Femur (tissue), 1 donor: ENCODE measurements around the gene CD209.
"Not testable (repeated sequence)": the region's sequence is repeated elsewhere in the genome, so short reads cannot be mapped to it uniquely, and the experiment has no call there.

Experiments
- DNase-seq: peaks from one replicate; pipeline ENCODE4 v3.0.0-alpha.2; 2017

The CD209 gene, protein sequence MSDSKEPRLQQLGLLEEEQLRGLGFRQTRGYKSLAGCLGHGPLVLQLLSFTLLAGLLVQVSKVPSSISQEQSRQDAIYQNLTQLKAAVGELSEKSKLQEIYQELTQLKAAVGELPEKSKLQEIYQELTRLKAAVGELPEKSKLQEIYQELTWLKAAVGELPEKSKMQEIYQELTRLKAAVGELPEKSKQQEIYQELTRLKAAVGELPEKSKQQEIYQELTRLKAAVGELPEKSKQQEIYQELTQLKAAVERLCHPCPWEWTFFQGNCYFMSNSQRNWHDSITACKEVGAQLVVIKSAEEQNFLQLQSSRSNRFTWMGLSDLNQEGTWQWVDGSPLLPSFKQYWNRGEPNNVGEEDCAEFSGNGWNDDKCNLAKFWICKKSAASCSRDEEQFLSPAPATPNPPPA

DNA sequence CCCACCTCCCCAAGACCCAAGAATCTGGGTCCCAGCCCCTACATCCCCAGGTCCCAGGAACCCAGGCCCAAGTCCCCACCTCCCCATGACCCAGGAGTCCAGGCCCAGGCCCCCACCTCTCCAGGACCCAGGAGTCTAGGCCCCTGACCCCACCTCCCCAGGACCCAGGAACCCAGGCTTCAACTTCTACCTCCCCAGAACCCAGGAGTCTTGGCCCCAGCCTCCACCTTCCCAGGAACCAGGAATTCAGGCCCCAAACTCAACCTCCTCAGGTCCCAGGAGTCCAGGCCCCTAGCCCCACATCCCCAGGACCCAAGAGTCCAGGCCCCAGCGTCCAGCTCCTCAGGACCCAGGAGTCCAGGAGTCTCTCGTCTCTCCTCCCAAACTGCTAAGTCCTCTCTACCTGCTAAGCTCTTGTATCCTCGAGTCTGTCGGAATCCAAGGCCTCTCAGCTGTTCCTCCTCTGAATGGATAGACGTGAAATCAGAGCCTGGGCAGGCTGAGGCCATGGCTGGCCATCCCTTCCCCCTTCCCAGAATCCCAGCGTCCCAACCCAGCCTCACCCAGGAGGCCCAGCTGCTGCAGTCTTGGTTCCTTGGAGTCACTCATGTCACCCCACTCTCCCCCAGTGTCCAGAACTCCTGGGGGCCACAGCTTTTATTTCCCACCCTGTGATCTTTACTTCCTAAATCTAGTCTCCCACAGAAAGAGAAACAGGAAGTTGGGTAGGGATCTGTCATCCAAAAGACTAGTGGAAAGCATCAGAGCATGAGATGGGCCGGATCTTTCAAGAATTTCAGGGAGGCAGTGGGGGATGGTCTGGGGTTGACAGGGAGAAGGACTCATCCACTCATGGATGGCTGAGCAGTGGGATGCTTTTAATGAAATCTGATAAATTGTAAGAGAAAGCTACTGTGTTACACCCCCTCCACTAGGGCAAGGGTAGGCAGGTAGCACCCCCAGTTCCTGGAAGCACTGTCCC is at the start of gene CD209:
CD209 (minus strand) TSS at position 632 of the 982 bp plus-strand sequence; CDS start at position 609, 23 bp downstream.
- DNase-seq: no peak

DNA sequence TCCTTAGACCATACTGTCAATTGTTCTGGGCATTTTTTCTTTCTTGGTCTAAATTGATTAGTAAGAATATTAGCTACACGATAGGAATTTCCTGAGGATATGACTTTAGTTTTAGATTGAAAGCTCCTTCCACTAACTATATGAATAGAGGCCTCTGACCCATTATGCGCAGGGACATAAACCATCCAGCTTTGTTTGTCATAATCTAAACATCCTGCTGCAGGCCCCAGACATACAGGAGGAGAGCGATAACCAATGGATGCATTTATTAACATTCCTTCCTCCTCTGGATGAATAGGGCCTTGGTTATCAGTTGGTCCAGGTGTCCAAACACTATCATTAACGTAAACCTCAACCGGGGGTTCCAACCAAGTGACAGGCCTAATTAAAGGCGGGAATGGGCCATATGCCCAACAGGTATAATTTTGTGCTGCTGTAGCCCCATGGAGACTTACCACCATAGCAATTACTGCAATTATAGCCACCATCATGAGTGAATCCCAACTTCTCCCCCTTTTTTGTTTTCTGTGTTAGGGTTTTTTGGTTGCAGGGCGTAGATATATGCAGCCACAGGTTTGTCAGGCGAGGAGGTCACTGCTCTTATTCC is 48.3 kb upstream of the CD209 start:
- no peak for DNase-seq

DNA sequence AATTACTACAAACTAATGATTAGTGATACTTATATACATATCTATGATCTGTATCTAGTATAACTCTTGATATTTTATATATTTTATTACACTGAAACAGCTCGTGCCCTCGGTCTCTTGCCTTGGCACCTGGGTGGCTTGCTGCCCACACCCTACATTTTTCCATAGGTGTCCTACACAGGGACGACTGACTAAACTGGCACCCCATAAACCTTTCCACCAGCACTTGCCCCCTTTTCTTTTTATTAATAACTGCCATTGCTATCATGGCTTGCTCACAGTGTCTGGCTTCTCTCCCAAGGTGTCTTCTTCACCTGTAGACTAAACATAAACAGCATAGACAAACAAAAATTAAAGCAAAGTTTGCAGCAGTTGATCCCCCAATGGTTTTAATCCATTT is 46.2 kb upstream of the CD209 start:
- no peak for DNase-seq

DNA sequence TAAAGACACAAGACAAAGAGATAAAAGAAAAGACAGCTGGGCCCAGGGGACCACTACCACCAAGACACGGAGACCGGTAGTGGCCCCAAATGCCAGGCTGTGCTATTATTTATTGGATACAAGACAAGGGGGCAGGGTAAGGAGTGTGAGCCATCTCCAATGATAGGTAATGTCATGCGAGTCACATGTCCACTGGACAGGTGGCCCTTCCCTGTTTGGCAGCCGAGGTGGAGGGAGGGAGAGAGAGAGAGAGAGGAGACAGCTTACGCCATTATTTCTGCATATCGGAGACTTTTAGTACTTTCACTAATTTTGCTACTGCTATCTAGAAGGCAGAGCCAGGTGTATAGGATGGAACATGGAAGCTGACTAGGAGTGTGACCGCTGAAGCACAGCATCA is 45.4 kb upstream of the CD209 start:
- DNase-seq: not testable (repeated sequence)

DNA sequence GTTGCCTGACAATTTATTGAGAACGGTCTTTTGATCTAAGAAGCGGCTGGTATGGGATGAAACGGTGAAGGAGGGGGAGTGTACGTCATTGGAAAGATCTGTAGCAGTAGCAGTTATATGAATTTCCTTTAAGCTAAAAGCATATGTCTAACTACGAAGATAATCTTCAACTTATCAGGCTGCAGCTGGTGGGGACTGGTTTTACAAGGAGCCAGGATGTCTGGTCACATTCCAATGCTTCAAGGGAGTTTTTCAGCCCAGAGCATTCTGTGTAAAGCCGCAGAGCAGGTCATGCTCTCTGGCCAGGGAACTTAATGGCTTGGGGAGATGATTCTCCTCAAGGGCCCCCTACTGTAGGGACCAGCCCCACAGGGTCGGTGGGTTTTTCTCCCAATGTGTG is 44.9 kb upstream of the CD209 start:
- no peak for DNase-seq

DNA sequence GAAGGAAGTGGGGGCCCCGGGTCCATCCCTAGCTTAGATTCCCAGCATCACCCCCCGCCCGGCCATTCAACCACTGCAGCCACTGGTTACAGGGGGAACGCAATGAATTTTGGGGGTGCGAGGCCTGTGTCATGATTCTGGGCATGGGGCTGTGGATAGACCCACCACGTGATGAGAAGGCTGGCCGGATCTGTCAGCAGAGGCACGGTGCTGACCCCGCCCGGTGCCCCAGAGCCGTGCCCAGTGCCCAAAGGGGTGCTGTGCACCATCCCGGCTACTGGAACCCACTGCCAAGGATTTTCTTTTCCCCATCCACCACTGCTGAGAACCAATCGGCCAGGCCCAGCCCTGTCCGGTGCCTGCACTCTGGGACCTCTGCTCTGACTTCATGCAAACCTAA is 43.1 kb upstream of the CD209 start:
- no peak for DNase-seq

DNA sequence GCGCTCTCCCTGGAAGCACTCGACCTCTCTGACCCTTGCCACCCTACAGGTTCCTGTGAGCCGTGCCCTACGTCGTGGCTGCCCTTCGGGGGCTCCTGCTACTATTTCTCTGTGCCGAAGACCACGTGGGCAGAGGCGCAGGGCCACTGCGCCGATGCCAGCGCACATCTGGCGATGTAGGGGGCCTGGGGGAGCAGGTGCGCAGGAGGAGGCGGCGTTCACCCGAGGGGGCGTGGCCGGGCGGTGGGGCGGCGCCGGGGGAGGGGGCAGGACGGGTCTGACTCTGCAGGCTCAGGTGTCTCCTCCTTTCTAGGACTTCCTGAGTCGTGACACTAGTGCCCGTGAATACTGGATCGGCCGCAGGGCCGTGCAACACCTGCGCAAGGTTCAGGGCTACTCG is 42.1 kb upstream of the CD209 start:
- no peak for DNase-seq

DNA sequence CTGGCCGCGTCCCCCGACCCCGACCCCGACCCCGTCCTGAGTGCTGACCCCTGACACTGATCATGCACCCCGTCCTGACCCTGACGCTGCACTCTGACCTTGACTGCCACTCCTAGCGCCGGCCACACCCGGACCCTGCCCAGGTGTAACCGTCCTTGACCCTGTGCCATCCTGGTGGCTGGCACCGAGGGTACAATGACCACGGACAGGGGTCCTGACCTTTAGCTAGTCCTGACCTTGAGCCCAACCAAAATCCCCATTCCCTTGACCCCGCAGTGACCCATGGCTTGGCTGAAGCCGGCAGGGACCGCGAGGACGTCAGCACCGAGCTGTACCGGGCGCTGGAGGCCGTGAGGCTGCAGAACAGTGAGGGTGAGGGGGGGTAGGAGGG is 41.6 kb upstream of the CD209 start:
- no peak for DNase-seq

DNA sequence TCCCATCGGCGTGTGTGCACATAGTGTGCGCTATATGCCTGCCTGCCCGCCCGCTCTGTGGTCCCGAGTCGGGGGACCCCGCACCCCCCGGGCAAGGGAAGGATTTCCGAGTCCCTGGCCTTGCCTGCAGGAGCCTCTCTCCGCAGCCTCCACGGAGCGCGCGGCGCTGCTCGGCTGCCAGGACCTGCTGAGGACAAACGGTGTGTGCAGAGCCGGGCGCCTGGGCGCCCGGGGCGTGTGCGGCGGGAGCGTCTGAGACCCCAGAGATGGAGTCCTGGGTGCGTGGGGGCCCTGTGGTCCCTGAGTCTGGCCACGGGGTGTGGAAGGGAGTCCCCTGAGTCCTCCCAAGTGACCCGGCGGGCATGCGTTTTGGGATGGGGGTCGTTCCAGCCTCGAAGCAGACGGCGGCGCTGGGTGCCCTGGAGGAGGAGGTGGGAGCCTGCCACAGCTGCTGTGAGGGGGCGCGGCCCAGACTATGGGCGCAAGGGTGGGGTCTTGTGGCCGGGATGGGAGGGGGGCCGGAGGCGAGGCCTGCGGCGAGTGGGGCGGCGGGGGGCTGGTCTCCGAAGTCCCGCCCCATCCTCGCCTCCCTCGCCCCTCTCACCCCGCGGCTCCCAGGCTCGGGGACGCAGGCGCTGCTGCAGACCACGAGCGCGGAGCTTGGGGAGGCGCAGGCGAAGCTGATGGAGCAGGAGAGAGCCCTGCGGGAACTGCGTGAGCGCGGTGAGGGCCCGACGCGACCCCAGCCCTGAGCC is 41.0 kb upstream of the CD209 start:
- no peak for DNase-seq

DNA sequence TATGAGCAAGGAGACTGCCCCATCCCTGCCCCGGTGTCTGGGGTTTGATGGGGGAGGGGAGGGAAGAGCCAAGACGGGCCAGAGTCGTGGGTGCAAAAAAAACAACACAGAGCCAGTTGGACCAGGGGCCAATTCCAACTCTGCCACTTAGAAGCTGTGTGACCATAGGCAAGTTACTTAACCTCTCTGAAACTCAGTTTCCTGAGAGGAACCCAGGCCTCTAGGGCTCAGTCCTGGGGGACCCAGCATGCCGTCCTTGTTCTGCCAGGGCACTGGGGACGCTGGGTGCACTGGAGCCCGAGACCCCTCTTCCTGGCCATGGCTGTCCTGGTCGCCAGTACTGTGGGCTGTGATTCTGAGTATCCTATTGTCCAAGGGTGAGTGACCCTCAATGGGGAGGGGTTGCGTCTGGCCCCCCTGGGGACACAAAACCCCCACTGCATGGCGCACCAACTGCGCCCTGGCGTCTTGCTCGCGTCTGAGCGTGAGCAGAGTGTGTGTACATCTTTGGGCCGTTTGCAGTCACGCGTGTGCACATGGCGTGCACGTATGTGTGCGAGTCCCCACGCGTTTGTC is 40.4 kb upstream of the CD209 start:
- no peak for DNase-seq

DNA sequence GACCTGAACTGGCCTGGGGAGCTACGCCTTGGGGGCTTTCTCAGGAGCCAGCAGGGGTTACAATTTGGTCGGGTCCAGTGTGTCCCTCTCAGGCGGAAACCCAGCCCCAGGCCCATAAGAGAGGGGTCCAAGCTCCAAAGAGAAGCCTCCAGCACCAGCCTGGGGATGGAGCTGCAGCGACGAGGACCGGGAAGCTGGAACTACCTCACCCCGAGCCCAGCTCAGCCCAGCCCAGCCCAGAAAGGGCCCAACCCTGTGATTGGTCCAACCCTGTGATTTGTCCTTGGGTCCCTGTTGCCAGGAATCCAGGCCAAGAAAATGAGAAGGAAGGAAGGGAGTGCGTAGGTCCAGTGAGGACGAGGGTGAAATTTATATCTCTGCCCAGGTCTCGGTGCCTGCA is 39.8 kb upstream of the CD209 start:
- DNase-seq: no peak

DNA sequence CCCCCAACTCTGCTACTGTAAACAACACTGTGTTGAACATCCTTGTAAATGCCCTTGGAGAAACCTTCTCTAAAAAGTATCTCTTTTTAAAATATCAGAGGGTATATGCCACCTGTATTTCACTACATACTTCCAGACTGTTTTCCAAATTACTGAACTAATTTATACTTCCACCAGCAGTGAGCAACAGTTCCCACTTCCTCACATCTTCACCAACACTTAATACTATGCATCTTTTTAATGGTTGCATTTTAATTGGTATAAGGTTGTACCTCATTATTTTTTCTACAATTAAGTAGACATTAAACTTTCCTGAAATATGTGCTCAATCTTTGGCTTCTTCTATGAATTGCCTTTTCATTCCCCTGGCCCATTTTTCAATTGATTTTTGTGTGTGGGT is 37.5 kb upstream of the CD209 start:
- no peak for DNase-seq

DNA sequence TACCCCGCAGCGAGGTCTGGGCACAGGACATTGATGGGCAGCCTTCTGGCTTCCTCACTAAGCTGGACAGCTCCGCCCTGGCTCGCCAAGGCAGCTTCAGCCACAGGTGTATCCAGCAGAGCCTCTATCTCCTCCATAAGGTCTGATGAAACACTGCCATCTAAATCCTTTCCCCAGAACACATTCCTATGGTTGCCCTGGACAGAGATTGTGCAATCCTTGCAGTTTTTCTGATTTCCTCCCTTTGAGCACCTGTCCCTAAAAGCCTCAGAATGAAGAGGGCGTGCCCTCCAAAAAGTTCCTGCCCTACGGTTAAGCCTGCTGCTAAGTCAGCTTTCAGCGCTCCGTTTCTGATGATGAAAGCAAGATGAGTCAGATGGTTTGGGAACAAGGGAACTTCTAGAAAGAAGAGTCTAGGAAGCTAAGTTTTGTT is 36.7 kb upstream of the CD209 start:
- no peak for DNase-seq

DNA sequence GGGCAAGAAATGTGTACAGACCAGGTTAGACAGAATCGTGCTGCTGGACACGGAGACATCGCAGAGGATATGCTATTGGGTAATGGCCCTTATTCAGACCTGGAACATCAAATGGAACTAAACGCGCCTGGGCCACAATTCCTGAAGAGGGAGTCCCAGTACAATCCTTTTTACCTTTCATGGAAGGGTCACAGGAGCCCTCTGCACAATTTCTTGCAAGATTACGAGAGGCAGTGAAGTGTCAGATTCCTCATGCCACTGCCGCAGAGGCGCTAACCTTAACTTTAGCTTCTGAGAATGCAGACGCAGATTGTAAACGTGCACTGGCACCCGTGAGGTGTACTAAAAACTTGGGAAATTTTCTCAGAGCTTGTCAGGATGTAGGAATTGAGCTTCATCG is 33.8 kb upstream of the CD209 start:
- no peak for DNase-seq

DNA sequence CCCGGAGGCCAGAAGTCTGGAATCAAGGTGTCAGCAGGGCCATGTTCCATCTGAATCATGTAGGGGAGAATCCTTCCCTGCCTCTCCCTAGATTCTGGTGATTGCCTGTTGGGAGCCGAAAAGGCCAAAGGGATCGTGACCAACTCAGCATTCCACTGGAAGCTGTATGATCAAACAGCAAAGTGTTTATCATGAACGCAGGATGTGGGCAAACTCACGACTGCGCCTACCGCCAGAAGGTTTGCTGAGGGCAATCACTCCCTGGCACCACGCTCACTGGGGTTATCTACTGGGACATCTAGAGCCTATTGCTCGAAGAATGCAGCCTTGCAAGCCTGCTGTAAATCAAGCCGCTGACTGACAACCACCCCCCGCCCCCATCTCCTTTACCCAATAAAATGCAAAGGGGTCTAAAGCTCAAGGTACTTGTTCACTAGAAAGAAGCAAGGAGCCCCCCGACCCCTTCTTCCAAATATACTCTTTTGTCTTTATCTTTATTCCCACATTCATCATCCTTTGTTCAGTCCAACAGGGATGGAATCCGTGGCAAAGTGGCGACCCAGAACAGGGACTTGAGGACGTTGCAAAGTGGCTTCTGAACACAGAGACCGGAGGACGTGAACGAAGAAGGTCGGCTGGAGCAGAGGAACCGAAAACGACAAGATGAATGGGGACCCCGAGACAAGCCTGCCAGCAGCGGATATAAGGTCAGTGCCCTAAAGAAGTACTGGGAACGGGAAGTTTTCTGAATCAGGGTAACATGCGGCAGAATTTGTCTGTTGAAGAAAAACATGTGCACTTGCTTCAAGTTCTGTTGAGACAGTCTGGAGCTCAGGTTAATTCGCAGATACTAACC is 32.5 kb upstream of the CD209 start:
- no peak for DNase-seq

DNA sequence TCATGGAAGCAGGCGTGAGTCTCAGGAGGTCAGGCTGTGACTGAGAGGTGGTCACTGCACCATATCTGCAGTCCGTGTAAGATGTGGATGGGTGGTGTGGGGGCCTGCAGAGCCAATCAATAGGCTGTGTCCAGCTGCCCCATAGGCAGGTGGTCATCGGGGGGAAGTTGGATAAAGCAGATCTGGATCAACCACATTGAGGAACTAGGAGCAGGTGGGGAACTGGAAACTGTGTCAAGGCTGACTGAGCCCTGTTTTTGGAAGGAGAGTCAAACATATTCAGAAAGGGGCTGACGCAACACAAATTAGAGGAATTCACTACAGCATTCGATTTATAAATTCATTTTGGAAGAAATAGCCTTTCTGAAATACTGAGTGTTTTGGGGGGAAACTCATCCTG is 30.7 kb upstream of the CD209 start:
- no peak for DNase-seq

DNA sequence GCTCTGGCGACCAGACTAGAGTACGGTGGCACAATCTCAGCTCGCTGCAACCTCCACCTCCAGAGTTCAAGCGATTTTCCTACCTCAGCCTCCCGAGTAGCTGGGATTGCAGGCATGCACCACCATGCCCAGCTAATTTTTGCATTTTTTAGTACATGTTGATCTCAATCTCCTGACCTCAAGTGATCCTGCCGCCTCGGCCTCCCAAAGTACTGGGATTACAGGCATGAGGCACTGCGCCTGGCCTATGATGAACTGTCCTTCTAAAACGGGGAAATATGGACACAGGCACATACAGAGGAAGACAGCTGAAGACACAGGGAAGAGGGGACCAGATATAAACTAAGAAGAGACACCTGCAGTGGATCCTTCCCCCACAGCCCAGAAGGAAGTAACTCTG is 28.4 kb upstream of the CD209 start:
- no peak for DNase-seq

DNA sequence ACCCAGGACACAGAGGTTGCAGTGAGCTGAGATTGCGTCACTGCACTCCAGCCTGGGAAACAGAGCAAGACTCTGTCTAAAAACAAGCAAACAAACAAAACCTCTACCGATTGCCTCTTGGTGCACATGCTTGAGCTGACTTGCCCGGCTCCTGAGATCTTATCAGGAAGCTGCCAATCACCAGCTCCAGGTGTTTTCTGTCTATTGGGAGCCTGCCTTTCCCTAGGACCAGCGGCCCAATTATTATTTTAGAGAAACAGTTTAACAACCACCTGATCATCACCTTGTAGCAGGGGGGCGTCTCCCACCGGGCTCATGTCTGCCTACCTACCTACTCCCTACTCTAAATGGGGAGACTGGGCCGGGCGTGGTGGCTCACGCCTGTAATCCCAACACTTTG is 26.5 kb upstream of the CD209 start:
- no peak for DNase-seq

DNA sequence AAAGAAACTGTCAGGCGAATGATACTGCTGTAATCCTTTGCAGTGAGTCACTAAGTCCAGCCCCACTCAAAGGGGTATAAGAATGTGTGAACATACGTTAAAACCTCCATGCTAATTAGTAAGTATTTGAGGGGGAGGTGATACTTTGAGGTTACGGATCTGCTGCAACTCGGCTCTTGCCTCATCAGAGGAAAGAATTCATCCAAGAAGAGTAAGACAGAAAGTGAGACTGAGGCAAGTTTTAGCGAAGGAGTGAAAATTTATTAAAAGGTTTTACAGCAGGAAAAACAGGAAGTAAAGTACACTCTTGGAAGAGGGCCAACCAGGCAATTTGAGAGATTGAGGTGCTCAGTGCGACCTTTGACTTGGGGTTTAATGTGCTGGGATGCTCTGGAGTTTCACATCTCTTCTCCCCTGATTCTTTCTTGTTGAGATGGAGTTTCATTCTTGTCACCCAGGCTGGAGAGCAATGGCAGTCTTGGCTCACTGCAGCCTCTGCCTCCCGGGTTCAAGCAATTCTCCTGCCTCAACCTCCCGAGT is 25.5 kb upstream of the CD209 start:
- no peak for DNase-seq

DNA sequence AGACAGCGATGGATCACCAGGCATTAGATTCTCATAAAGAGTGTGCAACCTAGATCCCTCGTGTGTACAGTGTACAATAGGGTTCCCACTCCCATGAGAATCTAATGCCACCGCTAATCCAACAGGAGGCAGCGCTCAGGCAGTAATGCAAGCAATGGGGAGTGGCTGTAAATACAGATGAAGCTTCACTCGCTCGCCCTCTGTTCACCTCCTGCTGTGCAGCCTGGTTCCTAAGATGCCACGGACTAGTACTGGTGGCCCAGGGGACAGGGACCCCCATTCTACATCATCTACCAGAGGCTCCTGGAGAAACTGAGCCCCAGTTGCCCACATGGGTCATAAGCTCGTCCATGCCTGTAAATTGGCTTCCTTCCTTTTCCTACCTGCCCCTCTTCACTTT is 23.7 kb upstream of the CD209 start:
- DNase-seq: no peak

DNA sequence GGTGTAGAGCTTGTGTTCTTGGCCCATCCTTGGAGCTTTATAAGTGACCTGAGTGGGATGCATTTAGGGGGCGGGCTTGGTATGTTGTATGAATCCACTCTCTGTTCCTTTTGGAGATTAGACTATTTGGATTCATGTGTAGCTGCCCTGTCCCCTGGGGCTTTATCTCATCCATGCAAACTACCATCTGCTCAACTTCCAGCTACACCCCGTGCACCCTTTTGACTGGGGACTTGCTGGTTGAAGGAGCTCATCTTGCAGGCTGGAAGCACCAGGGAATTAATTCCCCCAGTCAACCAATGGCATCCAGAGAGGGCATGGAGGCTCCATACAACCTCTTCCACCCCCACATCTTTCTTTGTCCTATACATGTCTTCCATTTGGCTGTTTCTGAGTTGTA is 21.8 kb upstream of the CD209 start:
- DNase-seq: no peak
